ENCODE results near the gene TMEM253.

Gene TMEM253

GRCh38 chr14:21136024-21136423, 35.2 kb downstream of the TMEM253 start:
- no peaks in the 10 kb centered on the region for H3K9me3 Mint-ChIP-seq
- ATAC-seq (no peak), DNase-seq (ENCODE audit: low spot score in 2 of 2) (no peak)
- no peaks in the 10 kb centered on the region for H3K4me1 Mint-ChIP-seq
- no peak overlapping the region for H3K27ac Mint-ChIP-seq
- no peak overlapping the region for H3K4me3 Mint-ChIP-seq
- no peaks in the 10 kb centered on the region for H3K36me3 Mint-ChIP-seq

- Mint-ChIP-seq H3K4me1 (no peaks in the 10 kb centered on the region), H3K4me3 (no peak overlapping the region), H3K27ac (no peak overlapping the region), H3K36me3 (no peaks in the 10 kb centered on the region), H3K9me3 (peaks cover 12% of the 10 kb centered on the region)
- no peak for ATAC-seq
- DNase-seq (ENCODE audit: low spot score in 2 of 2): no peak
Observed at GRCh38 chr14:21142357-21142756, 41.5 kb downstream of the TMEM253 start.

- peaks cover 12% of the 10 kb centered on the region for H3K9me3 Mint-ChIP-seq
- no peaks in the 10 kb centered on the region for H3K4me1 Mint-ChIP-seq
- no peak for DNase-seq (ENCODE audit: low spot score in 2 of 2)
- H3K27ac Mint-ChIP-seq: no peak overlapping the region
- no peak overlapping the region for H3K4me3 Mint-ChIP-seq
- ATAC-seq: no peak
- H3K36me3 Mint-ChIP-seq: no peaks in the 10 kb centered on the region
Observed at GRCh38 chr14:21145437-21145836, 44.6 kb downstream of the TMEM253 start.

GRCh38 chr14:21149641-21150367, 48.9 kb downstream of the TMEM253 start:
- Mint-ChIP-seq H3K4me1 (no peaks in the 10 kb centered on the region), H3K36me3 (no peaks in the 10 kb centered on the region), H3K4me3 (no peak overlapping the region), H3K9me3 (peaks cover 11% of the 10 kb centered on the region), H3K27ac (no peak overlapping the region)
- no peak for ATAC-seq
- DNase-seq (ENCODE audit: low spot score in 2 of 2): no peak
